Neuron (in vitro differentiated cells): ENCODE results near the gene KIF26B.

Experiments used
- H2AFZ ChIP-seq: one replicate; pipeline ENCODE4 v1.6.1; 2013; ENCODE audit warnings: low read depth, mild to moderate bottlenecking, inconsistent platforms, low read length, moderate library complexity
- H3K27me3 ChIP-seq: one replicate; pipeline ENCODE4 v1.6.1; 2013; ENCODE audit warnings: low read length; ENCODE audit not compliant: insufficient read depth
- H3K36me3 ChIP-seq: one replicate; pipeline ENCODE4 v1.6.1; 2013; ENCODE audit warnings: low read length; ENCODE audit not compliant: insufficient read depth
- H3K4me1 ChIP-seq: one replicate; pipeline ENCODE4 v1.6.1; 2013; ENCODE audit warnings: low read length; ENCODE audit not compliant: insufficient read depth
- H3K4me3 ChIP-seq: 2 replicates; pipeline ENCODE4 v1.5.1; 2013; ENCODE audit warnings: mild to moderate bottlenecking, low read length, moderate library complexity
- H3K9me3 ChIP-seq: one replicate; pipeline ENCODE4 v1.6.1; 2013; ENCODE audit warnings: low read length

Gene KIF26B

GRCh38 chr1:245184779-245185178 is 30.0 kb downstream of the KIF26B start:
- Histone ChIP-seq H3K4me1 (peaks cover 12% of the 10 kb centered on the region), H3K4me3 (no peak overlapping the region), H3K9me3 (no peaks in the 10 kb centered on the region), H3K27me3 (no peaks in the 10 kb centered on the region), H2AFZ (no peak overlapping the region), H3K36me3 (no peaks in the 10 kb centered on the region)

GRCh38 chr1:245188403-245188802 is 33.6 kb downstream of the KIF26B start:
- Histone ChIP-seq H3K27me3 (no peaks in the 10 kb centered on the region), H3K4me1 (no peaks in the 10 kb centered on the region), H2AFZ (no peak overlapping the region), H3K4me3 (no peak overlapping the region), H3K9me3 (no peaks in the 10 kb centered on the region), H3K36me3 (no peaks in the 10 kb centered on the region)

- Histone ChIP-seq H3K36me3 (no peaks in the 10 kb centered on the region), H3K9me3 (peaks cover 2% of the 10 kb centered on the region), H3K27me3 (no peaks in the 10 kb centered on the region), H2AFZ (no peak overlapping the region), H3K4me1 (peaks cover 3% of the 10 kb centered on the region), H3K4me3 (no peak overlapping the region)
Observed at GRCh38 chr1:245195398-245195797, 40.6 kb downstream of the KIF26B start.

- Histone ChIP-seq H3K9me3 (peaks cover 2% of the 10 kb centered on the region), H3K4me3 (no peak overlapping the region), H2AFZ (no peak overlapping the region), H3K36me3 (no peaks in the 10 kb centered on the region), H3K27me3 (no peaks in the 10 kb centered on the region), H3K4me1 (peaks cover 7% of the 10 kb centered on the region)
Observed at GRCh38 chr1:245197121-245197520, 42.3 kb downstream of the KIF26B start.

- no peak overlapping the region for H3K4me3 ChIP-seq
- peaks cover 2% of the 10 kb centered on the region for H3K9me3 ChIP-seq
- peaks cover 7% of the 10 kb centered on the region for H3K4me1 ChIP-seq
- no peaks in the 10 kb centered on the region for H3K36me3 ChIP-seq
- no peak overlapping the region for H2AFZ ChIP-seq
- no peaks in the 10 kb centered on the region for H3K27me3 ChIP-seq
Observed at GRCh38 chr1:245197911-245198379, 43.2 kb downstream of the KIF26B start.

GRCh38 chr1:245198748-245199516 is 44.1 kb downstream of the KIF26B start:
- no peak overlapping the region for H2AFZ ChIP-seq
- H3K4me1 ChIP-seq, result peaks cover 7% of the 10 kb centered on the region
- H3K4me3 ChIP-seq, result no peak overlapping the region
- peaks cover 2% of the 10 kb centered on the region for H3K9me3 ChIP-seq
- no peaks in the 10 kb centered on the region for H3K27me3 ChIP-seq
- H3K36me3 ChIP-seq, result no peaks in the 10 kb centered on the region

- H3K4me1 ChIP-seq, result peaks cover 7% of the 10 kb centered on the region
- H3K27me3 ChIP-seq, result no peaks in the 10 kb centered on the region
- H3K36me3 ChIP-seq, result no peaks in the 10 kb centered on the region
- H3K9me3 ChIP-seq, result peaks cover 2% of the 10 kb centered on the region
- no peak overlapping the region for H2AFZ ChIP-seq
- H3K4me3 ChIP-seq, result no peak overlapping the region
Observed at GRCh38 chr1:245200146-245200545, 45.4 kb downstream of the KIF26B start.

- no peaks in the 10 kb centered on the region for H3K36me3 ChIP-seq
- no peaks in the 10 kb centered on the region for H3K27me3 ChIP-seq
- H3K4me3 ChIP-seq, result no peak overlapping the region
- H3K9me3 ChIP-seq, result peaks cover 3% of the 10 kb centered on the region
- H3K4me1 ChIP-seq, result peaks cover 7% of the 10 kb centered on the region
- H2AFZ ChIP-seq, result no peak overlapping the region
Observed at GRCh38 chr1:245201201-245201600, 46.4 kb downstream of the KIF26B start.

GRCh38 chr1:245201827-245202226 is 47.0 kb downstream of the KIF26B start:
- Histone ChIP-seq H3K4me3 (no peak overlapping the region), H3K4me1 (peaks cover 7% of the 10 kb centered on the region), H3K27me3 (no peaks in the 10 kb centered on the region), H2AFZ (no peak overlapping the region), H3K36me3 (no peaks in the 10 kb centered on the region), H3K9me3 (peaks cover 7% of the 10 kb centered on the region)

GRCh38 chr1:245205396-245205795 is 50.6 kb downstream of the KIF26B start:
- Histone ChIP-seq H2AFZ (no peak overlapping the region), H3K4me1 (peaks cover 4% of the 10 kb centered on the region), H3K4me3 (no peak overlapping the region), H3K36me3 (no peaks in the 10 kb centered on the region), H3K9me3 (peaks cover 22% of the 10 kb centered on the region), H3K27me3 (no peaks in the 10 kb centered on the region)

GRCh38 chr1:245205864-245206263 is 51.1 kb downstream of the KIF26B start:
- Histone ChIP-seq H3K4me1 (peaks cover 4% of the 10 kb centered on the region), H3K27me3 (no peaks in the 10 kb centered on the region), H3K9me3 (peaks cover 22% of the 10 kb centered on the region), H3K36me3 (no peaks in the 10 kb centered on the region), H3K4me3 (no peak overlapping the region), H2AFZ (no peak overlapping the region)

- Histone ChIP-seq H3K27me3 (no peaks in the 10 kb centered on the region), H2AFZ (no peak overlapping the region), H3K36me3 (no peaks in the 10 kb centered on the region), H3K4me3 (no peak overlapping the region), H3K4me1 (no peaks in the 10 kb centered on the region), H3K9me3 (peaks cover 25% of the 10 kb centered on the region)
Observed at GRCh38 chr1:245207056-245207638, 52.4 kb downstream of the KIF26B start.

- Histone ChIP-seq H3K27me3 (no peaks in the 10 kb centered on the region), H3K4me3 (no peak overlapping the region), H3K36me3 (no peaks in the 10 kb centered on the region), H3K4me1 (no peaks in the 10 kb centered on the region), H3K9me3 (peaks cover 27% of the 10 kb centered on the region), H2AFZ (no peak overlapping the region)
Observed at GRCh38 chr1:245207801-245208200, 53.0 kb downstream of the KIF26B start.
